GM21786 (cell line): ENCODE data around the gene LDB1.

ENCODE experiments used
- ATAC-seq: cut with Tn5 transposase; IDR thresholded peaks from one replicate; pipeline ENCODE4 v1.9.1; 2021; ENCODE audit not compliant: unreplicated experiment

The LDB1 gene

GRCh38 chr10:102113956-102114857, 6.0 kb downstream of the LDB1 start:
- ATAC-seq, result peak; percentile 7

- no peak for ATAC-seq
These were observed 6.8 kb downstream of the LDB1 start for GRCh38 chr10:102113261-102113955.

GRCh38 chr10:102112210-102112817, 7.9 kb downstream of the LDB1 start:
- ATAC-seq, result no peak

GRCh38 chr10:102111276-102111675, 8.9 kb downstream of the LDB1 start:
- no peak for ATAC-seq

- no peak for ATAC-seq
These were observed 10.7 kb downstream of the LDB1 start for GRCh38 chr10:102109166-102110116.

GRCh38 chr10:102106998-102107397, 13.2 kb downstream of the LDB1 start:
- ATAC-seq, result no peak

- no peak for ATAC-seq
These were observed 17.7 kb downstream of the LDB1 start for GRCh38 chr10:102102421-102102820.

GRCh38 chr10:102101152-102101551, 19.0 kb downstream of the LDB1 start:
- no peak for ATAC-seq

- ATAC-seq, result no peak
These were observed 23.7 kb downstream of the LDB1 start for GRCh38 chr10:102096449-102096848.

- ATAC-seq, result no peak
These were observed 29.4 kb downstream of the LDB1 start for GRCh38 chr10:102090772-102091171.

- ATAC-seq, result no peak
These were observed 34.0 kb downstream of the LDB1 start for GRCh38 chr10:102086196-102086595.

GRCh38 chr10:102085336-102085735, 34.8 kb downstream of the LDB1 start:
- no peak for ATAC-seq

- no peak for ATAC-seq
These were observed 36.6 kb downstream of the LDB1 start for GRCh38 chr10:102083541-102083940.

GRCh38 chr10:102072673-102073527, 47.3 kb downstream of the LDB1 start:
- ATAC-seq, result no peak

- no peak for ATAC-seq
These were observed 51.1 kb downstream of the LDB1 start for GRCh38 chr10:102069071-102069470.

GRCh38 chr10:102068216-102068615, 52.0 kb downstream of the LDB1 start:
- no peak for ATAC-seq

GRCh38 chr10:102067091-102067916, 52.9 kb downstream of the LDB1 start:
- ATAC-seq, result no peak

- ATAC-seq, result no peak
These were observed 53.6 kb downstream of the LDB1 start for GRCh38 chr10:102066399-102067088.
